MM.1S (cell line): Measurements from ENCODE around the gene SRC.

Experiments used
- CTCF ChIP-seq: fragments of 300-600 bp; sonication (generic); IDR thresholded peaks from 2 replicates; pipeline ENCODE4 v1.5.1; 2016; ENCODE audit warnings: antibody characterized with exemption, low read length, mixed read lengths
- EZH2 ChIP-seq: fragments of 300-600 bp; sonication (generic); optimal IDR thresholded peaks from 2 replicates; pipeline ENCODE3; 2017; ENCODE audit warnings: low read depth, mild to moderate bottlenecking, antibody characterized with exemption, low read length, mixed read lengths
- EZH2phosphoT487 ChIP-seq: fragments of 300-600 bp; sonication (generic); IDR thresholded peaks from 2 replicates; pipeline ENCODE4 v1.6.1; 2018; ENCODE audit warnings: antibody characterized with exemption, low read length

GRCh38 chr20:37389241-37389747 lies 43.4 kb downstream of the SRC start:
- no peak for TF ChIP-seq CTCF
- TF ChIP-seq EZH2 = no peak
- TF ChIP-seq EZH2phosphoT487 = no peak
